GM15510 (cell line): Measurements from ENCODE around the gene ELOB.

Experiments used
- POLR2A ChIP-seq: IDR thresholded peaks from 3 replicates; pipeline ENCODE4 v1.6.1; 2011; ENCODE audit warnings: borderline replicate concordance; ENCODE audit not compliant: insufficient read length; ENCODE audit errors: extremely low read depth

ELOB gene

DNA sequence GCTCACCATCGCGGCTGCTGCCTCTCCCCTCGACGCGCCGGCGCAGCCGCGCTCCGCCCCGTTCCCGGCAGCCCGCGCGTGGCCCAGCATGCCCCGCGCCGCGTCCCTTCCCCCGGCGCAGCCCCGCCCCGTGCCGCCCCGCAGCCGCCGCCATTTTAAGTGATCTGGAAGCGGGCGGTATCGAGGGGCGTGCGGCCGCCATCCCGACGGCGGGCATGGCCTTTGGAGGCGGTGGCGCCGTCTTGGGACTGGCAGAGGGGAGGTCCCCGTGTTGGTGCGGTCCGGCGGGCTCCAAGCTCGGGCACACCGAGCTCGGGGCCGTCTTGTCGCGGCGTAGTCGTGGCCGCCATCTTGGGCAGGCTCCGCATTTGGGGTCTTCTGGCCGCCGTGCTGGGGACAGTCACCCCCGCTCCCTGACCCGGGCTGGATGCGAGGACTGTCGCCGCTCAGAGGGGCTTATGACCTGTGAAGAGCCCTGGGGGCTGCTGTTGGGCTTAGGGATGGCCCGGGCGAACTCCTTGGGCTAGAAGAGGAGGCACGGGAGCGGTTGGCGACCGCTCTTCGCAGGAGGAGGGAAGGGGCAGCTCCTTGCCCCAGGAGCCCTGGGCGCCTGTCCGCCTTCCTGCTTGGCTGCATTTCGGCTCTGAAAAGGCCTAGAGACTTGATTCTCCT is at the start of gene ELOB:
Gene ELOB (minus strand): TSS at position 50 of the 672 bp plus-strand sequence. CDS start 41 bp downstream, at position 9.
- TF ChIP-seq POLR2A, result peak; percentile 91

- TF ChIP-seq POLR2A, result no peak
Observed at GRCh38 chr16:2825906-2826305, 48.8 kb upstream of the ELOB start.

DNA sequence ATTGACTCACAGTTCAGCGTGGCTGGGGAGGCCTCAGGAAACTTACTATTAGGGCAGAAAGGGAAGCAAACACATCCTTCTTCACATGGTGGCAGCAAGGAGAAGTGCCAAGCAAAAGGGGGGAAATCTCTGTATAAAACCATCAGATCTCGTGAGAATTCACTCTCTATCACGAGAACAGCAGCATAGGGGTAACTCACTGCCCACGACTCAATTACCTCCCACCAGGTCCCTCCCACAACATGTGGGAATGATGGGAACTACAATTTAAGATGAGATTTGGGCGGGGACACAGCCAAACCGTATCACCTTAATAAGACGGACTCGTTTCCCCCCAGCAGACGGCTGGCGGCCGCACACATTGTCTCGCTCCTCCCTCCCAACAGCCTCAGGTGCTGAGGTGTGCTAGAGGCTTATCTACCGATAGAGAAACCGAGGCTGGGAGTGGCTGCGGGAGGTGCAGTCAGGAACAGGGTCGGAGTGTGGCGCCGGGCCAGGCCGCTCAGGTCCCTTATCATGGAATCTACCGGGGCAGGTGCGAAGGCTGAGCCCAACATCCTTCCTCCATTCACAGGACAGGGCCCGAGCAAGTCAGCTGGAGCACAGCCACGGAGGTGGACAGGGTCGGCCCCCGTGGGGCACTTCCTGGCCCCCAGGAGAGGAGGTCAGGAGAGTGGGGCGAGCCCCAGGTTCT is 48.1 kb upstream of the ELOB start:
- TF ChIP-seq POLR2A, result no peak

GRCh38 chr16:2824626-2825025 is 47.5 kb upstream of the ELOB start:
- no peak for TF ChIP-seq POLR2A

DNA sequence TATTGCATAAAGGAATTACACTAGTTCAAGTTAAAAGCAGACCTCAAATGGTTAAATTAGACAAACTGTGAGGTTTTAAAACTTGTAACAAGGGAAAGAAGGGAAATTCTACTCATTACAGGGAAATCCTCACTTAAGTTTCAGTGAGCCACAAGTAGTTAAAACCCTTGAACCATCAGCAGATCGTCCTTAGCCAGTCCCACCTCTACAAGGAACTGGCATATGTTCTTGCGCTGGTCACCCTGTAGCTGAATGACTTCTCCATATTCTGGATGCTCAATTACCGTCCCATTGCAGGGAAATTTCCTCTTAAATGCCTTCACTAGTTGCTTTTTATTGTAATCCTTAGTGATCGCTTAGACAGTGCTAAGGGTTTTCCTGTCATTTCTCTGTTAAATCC is 45.4 kb upstream of the ELOB start:
- TF ChIP-seq POLR2A, result no peak

DNA sequence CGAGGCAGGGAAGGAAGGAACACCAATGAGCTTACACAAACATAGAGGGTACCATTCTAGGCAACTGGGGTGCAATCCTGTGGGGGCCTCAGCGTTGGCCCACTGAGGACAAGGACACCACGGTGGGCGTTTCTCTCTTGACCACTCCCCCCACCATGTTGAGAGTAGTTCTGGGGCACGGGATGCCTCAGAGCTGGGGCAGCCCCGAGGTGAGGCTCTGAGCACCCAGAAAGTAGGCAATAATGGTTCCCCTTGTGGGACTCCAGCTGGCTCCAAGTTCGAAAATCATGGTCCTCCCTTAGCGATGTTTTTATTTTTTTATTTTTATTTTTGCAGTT is 45.0 kb upstream of the ELOB start:
- no peak for TF ChIP-seq POLR2A

DNA sequence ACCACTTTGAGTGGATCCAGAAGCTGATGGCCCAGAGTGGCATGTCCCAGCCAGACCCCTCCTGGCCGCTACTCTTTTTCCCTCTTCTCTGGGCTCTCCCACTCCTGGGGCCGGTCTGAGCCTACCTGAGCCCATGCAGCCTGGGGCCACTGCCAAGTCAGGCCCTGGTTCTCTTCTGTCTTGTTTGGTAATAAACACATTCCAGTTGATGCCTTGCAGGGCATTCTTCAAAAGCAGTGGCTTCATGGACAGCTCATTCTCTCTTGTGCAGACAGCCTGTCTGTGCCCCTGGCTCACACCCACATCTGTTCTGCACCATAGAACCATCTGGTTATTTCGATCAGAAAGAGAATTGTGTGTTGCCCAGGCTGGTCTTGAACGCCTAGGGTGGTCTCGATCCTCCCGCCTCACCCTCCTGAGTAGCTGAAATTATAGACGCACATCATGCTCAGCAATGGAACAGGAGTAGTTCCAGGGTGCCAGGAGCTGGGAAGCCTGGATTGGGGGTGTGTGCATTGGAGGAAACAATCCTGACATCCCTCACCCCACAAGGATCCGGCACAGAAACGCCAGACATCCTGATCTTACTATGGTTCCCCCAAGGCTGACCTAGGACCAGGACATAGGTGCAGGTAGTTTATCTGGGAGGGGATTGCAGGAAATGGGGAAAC is 44.5 kb upstream of the ELOB start:
- no peak for TF ChIP-seq POLR2A

- no peak for TF ChIP-seq POLR2A
Observed at GRCh38 chr16:2820836-2821486, 43.9 kb upstream of the ELOB start.

DNA sequence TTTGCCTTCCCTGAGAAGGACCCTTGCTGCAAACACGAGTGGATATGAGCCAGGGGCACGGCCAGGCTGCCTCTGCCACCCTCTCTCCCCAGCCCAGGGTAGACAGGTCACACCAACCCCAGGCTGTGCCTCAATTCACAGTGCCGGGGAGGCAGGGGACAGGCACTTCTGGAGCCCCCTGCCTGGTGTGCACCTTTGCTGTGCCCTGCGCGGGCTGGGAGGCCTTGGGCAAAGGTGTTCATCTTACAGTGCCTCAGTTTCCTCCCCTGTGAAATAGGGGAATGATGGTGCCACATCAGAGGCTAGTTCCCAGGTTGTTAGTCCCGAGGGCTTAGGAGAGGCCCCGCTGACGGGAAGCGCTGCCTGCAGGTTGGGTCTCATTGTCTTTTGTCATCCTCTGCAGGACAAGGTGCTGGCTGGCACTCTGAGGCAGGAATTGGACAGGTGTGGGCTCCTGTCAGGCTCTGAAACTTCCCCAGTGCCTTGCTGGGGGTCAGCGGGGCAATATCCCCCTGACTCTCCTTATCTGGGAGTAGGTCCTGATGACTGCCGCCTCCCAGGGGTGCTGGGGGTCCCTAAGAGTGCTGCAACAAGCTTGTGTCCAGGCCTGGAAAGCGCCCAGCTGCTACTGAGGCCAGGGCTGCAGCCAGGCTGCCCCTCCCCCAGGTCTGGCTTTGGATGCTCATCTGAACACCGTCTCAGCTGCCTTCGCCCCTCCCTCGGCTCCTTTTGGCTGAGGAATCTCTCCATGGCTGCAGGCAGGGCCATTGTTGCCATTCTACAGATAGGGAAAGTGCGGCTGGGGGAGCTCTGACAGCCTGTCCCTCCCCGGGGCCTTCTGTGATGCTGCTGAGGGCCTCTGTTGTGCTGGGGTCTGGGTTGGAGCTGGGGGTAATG is 43.1 kb upstream of the ELOB start:
- no peak for TF ChIP-seq POLR2A

DNA sequence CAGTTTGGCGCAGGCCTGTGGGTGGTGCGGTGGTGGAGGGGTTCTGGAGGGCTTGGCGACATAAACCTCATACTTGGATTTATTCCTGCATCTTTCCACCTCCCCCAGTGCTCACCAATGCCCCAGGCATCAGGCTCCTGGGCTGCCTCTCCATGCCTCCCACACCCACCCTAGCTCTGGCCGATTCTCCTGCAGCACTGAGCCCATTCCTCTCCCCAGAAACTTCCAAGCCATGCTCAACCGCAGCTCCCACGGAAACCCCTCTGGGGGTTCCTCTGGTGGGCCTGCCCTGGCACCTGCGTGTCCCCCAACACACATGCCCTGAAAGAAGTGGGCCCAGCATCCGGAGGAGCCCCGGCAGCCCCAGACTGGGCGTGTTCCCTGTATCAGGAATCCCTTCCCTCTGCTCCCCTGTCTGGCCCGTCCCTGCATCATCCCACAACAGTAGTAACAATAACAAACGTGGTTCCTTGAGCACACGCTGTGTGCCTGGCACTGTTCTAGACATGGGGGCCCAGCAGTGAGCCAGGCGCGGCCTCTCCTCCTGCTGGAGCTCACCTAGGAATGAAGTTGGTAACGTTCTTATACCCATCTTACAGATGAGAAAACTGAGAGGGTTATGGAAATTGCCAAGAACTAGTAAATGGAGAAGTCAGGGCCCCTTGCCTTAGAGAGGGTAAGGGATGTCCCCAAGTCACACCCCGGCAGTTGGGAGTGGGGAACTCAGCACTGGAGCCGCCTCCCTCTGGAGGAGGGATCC is 42.3 kb upstream of the ELOB start:
- TF ChIP-seq POLR2A, result no peak

DNA sequence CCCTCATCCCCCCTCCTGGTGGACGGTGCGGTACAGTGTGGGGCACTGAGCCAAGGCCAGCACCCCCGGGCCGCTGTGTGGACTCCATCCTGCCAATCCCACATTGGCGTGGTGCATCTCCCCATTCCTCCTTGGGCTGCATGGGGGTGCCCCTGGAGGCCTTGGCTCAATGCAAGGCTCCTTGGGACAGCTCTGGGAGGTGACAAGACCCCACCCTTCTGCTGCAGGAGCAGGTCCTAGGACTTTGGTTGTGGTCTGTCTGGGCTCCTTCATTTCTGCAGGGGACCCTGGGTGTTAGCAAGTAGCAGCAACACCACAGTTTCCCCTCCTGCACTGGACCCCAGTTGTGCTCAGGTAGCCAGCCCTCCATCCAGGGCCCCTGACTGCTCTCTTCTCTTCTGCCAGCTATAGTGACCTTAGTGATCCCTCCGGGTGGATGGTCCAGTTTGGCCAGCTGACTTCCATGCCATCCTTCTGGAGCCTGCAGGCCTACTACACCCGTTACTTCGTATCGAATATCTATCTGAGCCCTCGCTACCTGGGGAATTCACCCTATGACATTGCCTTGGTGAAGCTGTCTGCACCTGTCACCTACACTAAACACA is 41.3 kb upstream of the ELOB start:
- no peak for TF ChIP-seq POLR2A

- TF ChIP-seq POLR2A, result no peak
Observed at GRCh38 chr16:2817340-2818271, 40.5 kb upstream of the ELOB start.

DNA sequence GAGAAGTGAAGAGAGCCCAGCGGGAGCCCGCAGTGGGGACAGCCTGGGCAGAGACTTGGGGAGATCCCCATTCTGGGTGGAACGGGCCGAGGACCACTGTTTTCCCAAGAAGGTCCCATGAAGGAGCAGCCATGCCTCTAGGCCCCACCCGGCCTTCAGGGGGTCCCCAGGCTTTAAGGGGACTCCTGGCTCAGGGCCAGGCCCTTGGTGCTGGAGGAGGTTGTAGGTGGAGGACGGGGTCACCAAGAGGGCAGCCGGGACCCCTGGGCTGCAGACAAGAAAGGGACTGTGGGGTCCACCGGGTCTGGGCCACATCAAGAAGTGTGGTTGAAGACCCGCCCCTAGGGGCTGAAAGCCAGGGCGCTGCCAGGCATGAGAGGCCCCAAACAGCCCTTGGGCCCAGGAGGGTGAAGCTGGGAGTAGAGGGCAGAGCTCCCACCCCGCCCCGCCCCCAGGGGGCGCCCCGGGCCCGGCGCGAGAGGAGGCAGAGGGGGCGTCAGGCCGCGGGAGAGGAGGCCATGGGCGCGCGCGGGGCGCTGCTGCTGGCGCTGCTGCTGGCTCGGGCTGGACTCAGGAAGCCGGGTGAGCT is 39.8 kb upstream of the ELOB start, which contains the start of gene PRSS21:
Gene PRSS21 (plus strand): TSS at position 487 of the 589 bp plus-strand sequence. CDS start 32 bp downstream, at position 519.
- TF ChIP-seq POLR2A, result no peak
